Thyroid gland (tissue), 4 donors: Measurements from ENCODE around the gene SH3BGRL3. TPM values are rescaled to one million over a fixed set of nuclear protein-coding genes. Genes with fewer than 3 reads are reported as not detected.
"Not testable (repeated sequence)": the region's sequence is repeated elsewhere in the genome, so short reads cannot be mapped to it uniquely, and the experiment has no call there.

ENCODE experiments used
- DNase-seq, 2 donors: peaks; one replicate each; pipeline ENCODE4 v3.0.0-alpha.2; 2019
- H3K27ac ChIP-seq, 3 donors: fragments of 200-600 bp; sonication (generic); 1 replicate in 2 of 3; 2 replicates in 1 of 3; pipeline ENCODE4 v1.5.1; 2016 to 2019; ENCODE audit warnings: mild to moderate bottlenecking in 1 of 3, moderate library complexity in 1 of 3
- H3K27me3 ChIP-seq: fragments of 200-600 bp; sonication (generic); one replicate; pipeline ENCODE4 v1.5.1; 2019
- H3K36me3 ChIP-seq, 2 donors: fragments of 200-600 bp; sonication (generic); one replicate each; pipeline ENCODE4 v1.5.1; 2016 to 2019
- H3K4me1 ChIP-seq, 2 donors: fragments of 200-600 bp; sonication (generic); one replicate each; pipeline ENCODE4 v1.5.1; 2017 to 2019
- H3K4me3 ChIP-seq, 3 donors: fragments of 200-600 bp; sonication (generic); replicated peaks in 1 of 3; 1 replicate in 2 of 3; 2 replicates in 1 of 3; pipeline ENCODE4 v1.5.1; 2016; ENCODE audit warnings: mild to moderate bottlenecking in 1 of 3
- H3K9me3 ChIP-seq: fragments of 200-600 bp; sonication (generic); one replicate; pipeline ENCODE4 v1.5.1; 2017
- POLR2A ChIP-seq, 2 donors: fragments of 450-650 bp; IDR thresholded peaks; one replicate each; pipeline ENCODE4 v1.6.1; 2017; ENCODE audit warnings: antibody characterized with exemption in 2 of 2, mild to moderate bottlenecking in 2 of 2, moderate library complexity in 1 of 2
- WGBS, 2 donors: methylation state at CpG; one replicate each; pipeline ENCODE4 v1.1.5; 2017; 5-methylcytosine and 5-hydroxymethylcytosine counted together
- intact Hi-C: fragments of 100-400 bp; cut with DNase I; formaldehyde crosslinking; loops from one replicate; pipeline ENCODE4 v1.15.1; 2023
- total RNA-seq, 4 donors: library from RNA; depleted of rRNA; stranded (reverse); fragments of >200 nt; gene quantifications; one replicate each; pipeline ENCODE4 v1.2.3, GENCODE V29; 2016
- TF ChIP-seq, protein P1 (sequence below), 6 experiments: fragments of 200-600 bp in 3 of 6; fragments of 450-650 bp in 3 of 6; sonication (generic) in 3 of 6; IDR thresholded peaks; one replicate each; pipeline ENCODE4 v1.5.1; 2016 to 2019; ENCODE audit warnings: antibody characterized with exemption in 6 of 6, mild to moderate bottlenecking in 2 of 6, inconsistent platforms in 1 of 6, moderate library complexity in 1 of 6

The SH3BGRL3 gene
- total RNA-seq, 4 donors from 2014 or later = 18.8 to 58.2 (median 37.4) TPM

DNA sequence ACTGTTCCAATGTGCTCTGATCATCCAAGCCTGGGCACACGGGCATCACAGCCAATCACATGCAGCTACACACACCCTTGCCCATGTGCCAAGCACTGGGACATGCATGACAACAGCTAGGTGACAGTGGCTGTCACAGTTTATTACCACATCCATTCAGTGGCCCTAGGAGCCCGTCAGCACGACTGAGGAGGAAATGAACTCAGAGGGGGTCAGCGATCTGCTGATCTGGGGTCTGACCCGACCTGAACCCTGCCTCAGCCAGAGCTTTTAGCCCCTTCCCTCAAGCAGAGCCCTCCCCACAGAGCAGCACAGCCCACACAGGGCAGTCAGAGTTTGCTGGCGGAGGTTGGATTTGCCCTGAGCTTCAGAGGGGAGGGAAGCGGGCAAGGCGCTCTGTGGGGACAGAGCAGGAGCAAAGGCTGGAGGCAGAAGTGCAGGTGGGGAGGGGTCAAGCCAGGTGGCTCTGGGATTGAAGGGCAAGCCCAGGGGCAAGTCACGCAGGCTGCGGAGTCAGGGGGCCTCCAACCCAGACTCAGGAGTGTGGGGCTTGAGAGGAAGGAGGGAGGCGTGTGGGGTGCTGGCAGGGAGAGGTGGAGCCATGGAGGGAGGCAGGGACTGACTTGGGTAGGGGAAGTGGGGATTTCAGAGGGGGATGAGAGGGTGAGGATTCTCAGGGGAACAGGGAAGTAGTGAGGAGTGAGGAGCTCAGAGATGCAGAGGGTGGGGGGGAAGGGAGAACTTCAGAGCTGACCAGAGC is 10.4 kb downstream of the SH3BGRL3 start:
- TF ChIP-seq POLR2A (IDR thresholded peaks at IDR 0.05) = no peak
- TF ChIP-seq, protein P1, sequence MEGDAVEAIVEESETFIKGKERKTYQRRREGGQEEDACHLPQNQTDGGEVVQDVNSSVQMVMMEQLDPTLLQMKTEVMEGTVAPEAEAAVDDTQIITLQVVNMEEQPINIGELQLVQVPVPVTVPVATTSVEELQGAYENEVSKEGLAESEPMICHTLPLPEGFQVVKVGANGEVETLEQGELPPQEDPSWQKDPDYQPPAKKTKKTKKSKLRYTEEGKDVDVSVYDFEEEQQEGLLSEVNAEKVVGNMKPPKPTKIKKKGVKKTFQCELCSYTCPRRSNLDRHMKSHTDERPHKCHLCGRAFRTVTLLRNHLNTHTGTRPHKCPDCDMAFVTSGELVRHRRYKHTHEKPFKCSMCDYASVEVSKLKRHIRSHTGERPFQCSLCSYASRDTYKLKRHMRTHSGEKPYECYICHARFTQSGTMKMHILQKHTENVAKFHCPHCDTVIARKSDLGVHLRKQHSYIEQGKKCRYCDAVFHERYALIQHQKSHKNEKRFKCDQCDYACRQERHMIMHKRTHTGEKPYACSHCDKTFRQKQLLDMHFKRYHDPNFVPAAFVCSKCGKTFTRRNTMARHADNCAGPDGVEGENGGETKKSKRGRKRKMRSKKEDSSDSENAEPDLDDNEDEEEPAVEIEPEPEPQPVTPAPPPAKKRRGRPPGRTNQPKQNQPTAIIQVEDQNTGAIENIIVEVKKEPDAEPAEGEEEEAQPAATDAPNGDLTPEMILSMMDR (IDR thresholded peaks at IDR 0.05) = no peak
- intact Hi-C loops = no loop called here
- no peaks in the 10 kb centered on the region for H3K36me3 ChIP-seq
- no peak overlapping the region for H3K4me3 ChIP-seq
- H3K27ac ChIP-seq = peak overlapping the region in 2 of 3 donors; percentile 43 to 74
- H3K27me3 ChIP-seq = no peaks in the 10 kb centered on the region
- 77 to 80% methylated on average over 10 to 11 of the region's 11 CpGs for WGBS, 2 donors
- H3K9me3 ChIP-seq = no peaks in the 10 kb centered on the region
- peaks cover 3 to 29% of the 10 kb centered on the region in 2 donors for H3K4me1 ChIP-seq
- peak in 1 of 2 donors; percentile 25 for DNase-seq

DNA sequence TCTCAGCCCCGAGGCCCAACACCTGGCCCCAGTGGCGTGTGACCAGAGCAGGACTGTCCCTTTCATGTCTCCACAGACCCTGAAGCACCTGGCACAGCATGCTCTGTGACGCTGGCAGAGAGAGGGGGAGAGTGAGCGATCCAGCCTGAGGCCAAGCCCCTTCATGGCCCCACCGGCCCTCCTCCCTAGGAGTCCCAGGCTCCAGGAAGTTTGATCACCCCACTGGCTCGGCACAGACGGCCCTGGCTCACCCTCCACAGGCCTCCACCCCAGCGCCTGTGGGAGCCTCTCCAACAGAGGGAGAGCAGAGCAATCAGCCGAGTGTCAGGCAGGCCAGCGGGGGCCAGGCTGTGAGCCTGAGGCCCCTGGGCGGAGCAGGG is 11.0 kb downstream of the SH3BGRL3 start:
- DNase-seq = peak; percentile 88 to 93
- intact Hi-C loops = no loop called here
- Histone ChIP-seq H3K9me3 (no peaks in the 10 kb centered on the region), H3K4me1 (peaks cover 3 to 29% of the 10 kb centered on the region in 2 donors), H3K27ac (peak overlapping the region in 2 of 3 donors; percentile 43 to 74), H3K27me3 (no peaks in the 10 kb centered on the region), H3K4me3 (no peak overlapping the region), H3K36me3 (no peaks in the 10 kb centered on the region)
- TF ChIP-seq, protein P1 (IDR thresholded peaks at IDR 0.05) = no peak
- no peak for TF ChIP-seq POLR2A (IDR thresholded peaks at IDR 0.05)
- WGBS, 2 donors = 41 to 50% methylated on average over 4 to 11 of the region's 11 CpGs

DNA sequence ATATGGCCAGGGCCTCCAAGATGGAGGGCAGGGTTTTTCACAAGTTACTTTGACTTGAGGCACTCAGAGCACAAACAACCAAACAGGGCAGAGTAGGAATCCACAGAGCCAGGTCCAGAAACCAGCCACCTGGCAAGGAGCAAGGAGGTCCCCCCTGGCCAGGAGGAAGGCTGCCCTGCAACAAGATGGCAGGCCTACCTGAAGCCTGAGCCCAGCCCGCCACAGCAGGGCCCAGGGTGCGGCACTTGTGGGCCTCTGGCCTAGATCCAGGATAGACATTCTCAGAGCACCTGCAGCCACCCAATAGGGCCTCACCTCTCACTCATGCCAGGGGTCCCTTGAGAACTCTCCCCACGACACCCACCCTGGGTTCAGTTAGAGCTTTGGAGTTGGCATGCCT is 11.5 kb downstream of the SH3BGRL3 start:
- H3K27ac ChIP-seq = peak overlapping the region in 2 of 3 donors; percentile 43 to 74
- WGBS, 2 donors = 90 to 91% methylated on average over 2 to 3 of the region's 3 CpGs
- no peaks in the 10 kb centered on the region for H3K36me3 ChIP-seq
- intact Hi-C loops = no loop called here
- peaks cover 3 to 29% of the 10 kb centered on the region in 2 donors for H3K4me1 ChIP-seq
- H3K27me3 ChIP-seq = no peaks in the 10 kb centered on the region
- TF ChIP-seq, protein P1 (IDR thresholded peaks at IDR 0.05) = no peak
- no peak for TF ChIP-seq POLR2A (IDR thresholded peaks at IDR 0.05)
- no peaks in the 10 kb centered on the region for H3K9me3 ChIP-seq
- DNase-seq = no peak
- no peak overlapping the region for H3K4me3 ChIP-seq

DNA sequence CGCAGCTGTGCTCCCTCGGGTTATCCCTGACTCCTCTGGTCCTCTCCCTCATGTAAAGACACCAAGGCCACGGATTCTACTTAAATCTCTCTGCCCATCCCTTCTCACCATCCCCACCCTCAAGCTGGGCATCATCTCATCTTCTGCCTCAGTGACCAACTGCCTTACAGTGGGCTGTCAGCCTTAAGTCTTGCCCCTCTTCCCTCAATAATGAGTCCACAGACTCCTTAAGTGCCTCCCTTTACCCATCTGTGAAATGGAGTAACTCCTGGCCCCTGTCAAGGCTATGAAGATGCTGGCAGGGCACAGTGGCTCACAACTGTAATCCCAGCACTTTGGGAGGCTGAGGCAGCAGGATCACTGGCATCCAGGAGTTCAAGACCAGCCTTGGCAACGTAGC is 12.1 kb downstream of the SH3BGRL3 start:
- Histone ChIP-seq H3K36me3 (no peaks in the 10 kb centered on the region), H3K27me3 (no peaks in the 10 kb centered on the region), H3K4me1 (peaks cover 3 to 29% of the 10 kb centered on the region in 2 donors), H3K27ac (no peak overlapping the region), H3K4me3 (no peak overlapping the region), H3K9me3 (no peaks in the 10 kb centered on the region)
- TF ChIP-seq, protein P1 (IDR thresholded peaks at IDR 0.05) = no peak
- TF ChIP-seq POLR2A (IDR thresholded peaks at IDR 0.05) = no peak
- no peak for DNase-seq
- intact Hi-C loops = no loop called here
- WGBS, 2 donors = 92 to 94% methylated on average over 4 of the region's 4 CpGs

DNA sequence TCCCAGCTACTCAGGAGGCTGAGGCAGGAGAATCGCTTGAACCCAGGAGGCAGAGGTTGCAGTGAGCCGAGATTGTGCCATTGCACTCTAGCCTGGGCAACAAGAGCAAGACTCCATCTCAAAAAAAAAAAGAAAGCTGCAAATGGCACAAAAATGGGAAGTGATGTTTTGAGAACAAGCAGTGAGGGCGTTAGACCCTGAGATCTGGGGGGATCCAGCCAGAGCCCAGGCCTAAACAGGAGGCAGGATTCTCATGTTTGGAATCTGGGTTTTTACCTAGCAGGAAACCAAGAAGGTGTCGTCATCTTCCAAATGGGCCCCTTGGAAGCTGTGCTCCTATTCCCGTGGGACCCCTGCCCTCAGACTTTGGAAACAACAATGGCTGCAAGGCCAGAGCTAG is 12.8 kb downstream of the SH3BGRL3 start:
- 94 to 96% methylated on average over 5 of the region's 5 CpGs for WGBS, 2 donors
- H3K9me3 ChIP-seq, DNase-seq, H3K36me3 ChIP-seq, intact Hi-C loops, H3K4me3 ChIP-seq, H3K27me3 ChIP-seq, H3K27ac ChIP-seq: not testable (repeated sequence)
- peaks cover 3 to 26% of the 10 kb centered on the region in 2 donors for H3K4me1 ChIP-seq
